Stimulated activated CD4-positive, alpha-beta T cell treated with anti-CD3 and anti-CD28 coated beads, TNF-alpha, amount 100 ng/mL, for 4 hours (primary cell): ENCODE data around the gene CIDEB.
"Not testable (repeated sequence)": the region's sequence is repeated elsewhere in the genome, so short reads cannot be mapped to it uniquely, and the experiment has no call there.

Source experiments
- DNase-seq, 3 experiments: peaks; one replicate each; pipeline ENCODE4 v3.0.0-alpha.2; 2020; ENCODE audit warnings: low read depth in 3 of 3

Gene CIDEB

DNA sequence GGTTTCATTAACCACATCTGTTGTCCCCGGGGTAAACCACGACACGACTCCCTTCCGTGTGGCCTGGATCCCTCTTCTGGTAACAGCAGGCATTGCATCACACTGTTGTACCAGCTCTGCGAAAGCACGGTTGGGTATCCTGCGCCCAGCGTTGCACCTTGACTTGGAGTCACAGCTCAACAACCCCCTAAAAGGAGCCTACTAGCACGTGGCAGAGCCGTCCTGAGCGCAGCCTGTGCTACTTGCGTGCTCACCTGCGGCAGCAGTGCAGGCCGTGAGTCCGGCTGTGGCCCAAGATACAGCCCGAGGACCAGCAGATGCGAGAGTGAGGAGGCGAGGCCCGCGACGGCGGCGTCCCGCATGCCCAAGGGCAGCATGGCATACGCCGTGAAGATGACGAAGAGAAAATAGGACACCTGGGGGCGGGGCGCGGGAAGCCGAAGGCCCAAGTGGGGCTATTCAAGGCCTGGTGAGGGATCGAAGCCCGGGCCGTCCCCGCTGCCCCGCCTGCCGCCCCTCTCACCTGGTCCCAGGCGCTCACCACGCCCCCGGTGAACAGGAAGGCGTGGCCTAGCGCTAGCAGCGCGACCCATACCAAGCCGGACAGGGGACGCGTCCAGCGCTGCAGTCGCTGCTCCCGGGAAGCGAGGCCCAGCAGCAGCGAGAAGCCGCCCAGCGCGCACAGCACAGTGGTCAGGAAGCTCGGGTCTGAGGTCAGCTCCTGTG is 24.7 kb upstream of the CIDEB start:
- peak; percentile 62 to 81 (median 77) for DNase-seq

DNA sequence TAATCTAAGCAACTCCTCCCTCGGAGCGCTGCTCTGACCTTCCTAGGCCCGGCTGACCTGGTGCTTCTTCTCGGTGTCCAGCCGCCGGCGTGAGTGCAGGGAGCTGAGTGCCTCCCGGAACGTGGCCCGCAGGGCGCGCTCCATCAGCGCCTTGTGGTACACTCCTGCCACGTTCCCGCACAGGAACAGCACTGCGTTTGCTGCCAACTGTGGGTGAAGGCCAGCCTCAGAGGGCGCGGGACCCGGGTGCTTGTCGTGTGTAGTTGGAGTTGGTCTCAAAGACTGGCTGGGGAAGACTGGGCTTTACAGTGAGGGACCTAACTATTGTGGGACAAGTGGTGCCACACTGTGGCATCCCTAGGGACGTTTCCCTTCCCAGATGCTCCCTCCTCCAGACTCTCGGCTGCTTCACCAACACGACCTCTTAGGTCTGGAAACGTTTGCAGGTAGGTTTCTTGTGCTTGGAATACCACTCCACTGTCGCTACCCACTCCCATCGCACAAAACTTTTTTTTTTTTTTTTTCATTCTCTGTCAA is 24.0 kb upstream of the CIDEB start:
- DNase-seq: no peak

DNA sequence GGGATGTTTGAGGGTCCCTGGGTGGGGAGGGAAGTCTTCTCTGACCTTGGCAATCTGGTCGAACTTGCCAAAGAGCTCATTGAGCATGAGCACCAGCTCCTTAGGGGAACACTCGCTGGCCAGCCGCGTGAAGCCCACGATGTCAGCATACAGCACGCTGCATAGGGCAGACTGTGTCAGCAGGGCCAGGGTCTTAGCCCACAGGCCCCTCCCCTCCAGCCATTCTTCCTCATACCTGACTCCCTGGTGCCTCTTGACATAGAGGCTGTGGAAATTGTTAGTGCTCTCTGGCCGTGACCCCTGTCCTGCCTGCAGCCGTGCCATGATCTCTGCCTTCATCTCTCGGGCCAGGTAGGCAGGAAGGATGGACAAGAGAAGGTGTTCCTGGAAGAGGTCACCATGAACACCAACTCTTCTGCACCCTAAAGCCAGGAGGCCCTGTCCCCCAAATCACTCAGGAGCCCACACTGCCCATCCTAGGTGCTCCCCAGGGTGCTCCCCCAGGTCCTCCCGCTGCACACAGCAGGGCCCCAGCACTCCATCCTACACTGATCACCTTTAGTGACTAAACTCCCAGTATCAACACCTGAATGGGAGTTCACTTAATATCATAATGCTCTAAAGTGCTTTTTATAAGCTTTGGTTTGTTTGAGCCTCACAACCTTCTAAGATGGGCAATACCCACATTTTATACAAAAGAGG is 23.3 kb upstream of the CIDEB start:
- no peak for DNase-seq

DNA sequence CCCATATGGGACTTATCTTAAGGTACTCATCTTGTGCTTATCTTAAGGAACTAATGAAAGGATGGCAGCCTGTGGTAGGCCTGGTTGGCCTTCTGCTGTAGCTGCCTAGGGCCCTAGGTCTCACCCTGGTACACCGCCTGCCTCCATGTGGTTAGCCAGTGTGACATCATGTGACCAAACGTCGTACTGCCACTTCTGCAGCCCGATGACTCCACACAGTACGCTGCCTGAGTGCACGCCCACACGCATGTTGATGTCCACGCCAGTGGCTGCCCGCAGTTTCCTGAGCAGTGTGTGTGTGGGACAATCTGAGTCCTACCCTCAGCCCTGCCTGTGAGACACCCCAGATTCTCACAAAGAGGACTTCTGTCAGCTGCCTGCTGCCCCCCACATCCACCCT is 22.0 kb upstream of the CIDEB start:
- DNase-seq: no peak

DNA sequence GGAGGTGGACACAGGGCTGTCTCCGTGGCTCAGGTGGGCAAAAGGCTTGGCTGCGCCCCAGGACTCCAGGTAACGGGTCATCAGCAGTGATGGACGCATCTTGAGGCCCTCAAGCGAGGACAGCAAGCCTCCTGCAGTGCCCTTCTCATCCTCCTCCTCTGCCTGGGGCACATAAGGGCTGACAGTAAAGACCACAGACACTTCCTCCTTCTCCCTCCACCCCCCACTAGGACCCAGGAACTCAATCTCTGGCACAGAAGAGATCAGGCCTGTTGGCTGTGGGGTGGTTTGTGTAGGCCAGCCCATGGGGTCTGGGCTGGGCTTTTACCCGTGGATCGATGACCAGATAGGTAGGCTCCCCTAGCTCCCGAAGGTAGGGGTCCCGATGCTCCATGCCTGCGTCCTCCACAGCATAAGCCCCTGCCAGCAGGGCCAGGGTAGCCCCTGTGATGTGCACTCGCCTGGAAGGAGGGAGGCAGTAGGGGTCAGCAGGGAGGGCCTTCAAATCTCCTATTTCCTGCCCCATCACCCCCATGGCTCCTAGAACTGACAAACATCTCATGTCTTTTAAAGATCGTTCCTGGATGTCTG is 21.4 kb upstream of the CIDEB start:
- DNase-seq: no peak

DNA sequence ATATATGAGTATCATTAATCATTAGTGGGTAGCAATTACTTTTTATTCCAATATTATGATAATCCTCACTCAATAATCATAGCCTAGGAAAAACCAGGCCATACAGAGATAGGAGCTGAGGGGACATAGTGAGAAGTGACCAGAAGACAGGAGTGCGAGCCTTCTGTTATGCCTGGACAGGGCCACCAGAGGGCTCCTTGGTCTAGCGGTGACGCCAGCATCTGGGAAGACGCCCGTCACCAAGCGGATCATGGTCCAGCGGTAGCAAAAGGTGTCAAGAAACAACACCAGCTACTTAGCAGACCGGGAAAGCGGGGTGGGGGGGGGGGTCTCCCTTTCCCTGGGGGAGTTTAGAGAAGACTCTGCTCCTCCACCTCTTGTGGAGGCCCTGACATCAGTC is 20.1 kb upstream of the CIDEB start:
- DNase-seq: not testable (repeated sequence)

DNA sequence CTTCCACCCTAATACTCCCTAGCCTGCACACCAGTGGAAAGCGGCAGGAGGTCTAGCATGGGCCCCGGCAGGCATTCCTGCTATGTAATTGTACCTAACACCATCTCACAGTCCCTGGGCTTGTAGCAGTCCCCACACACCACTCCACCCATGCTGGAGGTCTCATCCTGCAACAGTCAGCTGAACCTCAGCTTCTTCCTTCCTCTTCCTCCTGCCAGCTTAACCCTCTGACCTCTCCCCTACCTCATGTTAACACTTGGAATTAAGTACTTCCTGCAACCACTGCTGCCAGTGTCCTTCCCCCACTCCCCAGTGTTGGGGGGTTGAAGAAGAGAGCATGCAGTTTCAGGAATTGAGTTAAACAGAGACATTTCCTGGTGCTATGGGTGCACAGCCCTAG is 19.5 kb upstream of the CIDEB start:
- DNase-seq: no peak

DNA sequence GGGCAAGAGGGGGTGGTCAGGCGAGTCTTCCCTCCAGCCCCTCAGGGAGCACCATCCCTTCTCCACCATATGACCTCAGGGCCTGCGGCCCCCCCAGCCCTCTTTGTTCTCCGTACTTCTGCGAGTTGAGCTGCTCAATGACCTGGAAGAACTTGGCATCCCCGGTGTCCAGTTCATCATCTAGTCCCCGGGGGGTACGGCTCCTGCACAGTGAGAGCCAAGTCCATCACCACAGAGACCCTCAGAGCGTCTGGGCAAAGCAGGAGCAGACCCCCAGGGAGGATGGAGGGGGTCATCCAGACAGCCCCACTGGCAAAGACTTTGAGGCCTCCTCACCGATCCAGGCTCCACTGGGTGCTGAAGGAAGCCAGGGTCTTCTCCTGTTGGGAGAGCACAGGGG is 18.2 kb upstream of the CIDEB start:
- no peak for DNase-seq

DNA sequence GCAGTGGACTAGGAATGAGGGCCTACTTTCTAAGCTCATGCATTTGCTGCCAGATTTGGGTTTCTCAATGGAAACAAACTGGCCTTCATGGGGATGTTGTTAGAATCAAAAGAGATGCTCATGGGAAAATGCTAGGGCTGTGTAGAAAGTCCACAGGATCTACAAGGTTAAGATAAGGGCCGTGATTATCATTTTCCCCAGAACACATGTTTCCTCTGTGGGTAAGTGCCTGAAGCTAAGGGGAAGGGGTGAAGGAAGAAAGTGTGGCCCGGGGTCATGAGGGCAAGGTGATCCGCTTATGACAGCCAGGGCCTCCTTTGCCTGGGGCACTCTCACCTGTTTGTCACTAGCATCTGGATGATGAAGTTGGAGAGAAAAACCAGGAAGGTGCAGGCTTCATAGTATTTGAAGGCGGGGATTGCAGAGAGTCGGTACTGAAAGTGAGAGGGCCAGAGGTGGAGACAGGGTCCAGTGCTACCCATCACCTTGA is 17.3 kb upstream of the CIDEB start:
- no peak for DNase-seq

DNA sequence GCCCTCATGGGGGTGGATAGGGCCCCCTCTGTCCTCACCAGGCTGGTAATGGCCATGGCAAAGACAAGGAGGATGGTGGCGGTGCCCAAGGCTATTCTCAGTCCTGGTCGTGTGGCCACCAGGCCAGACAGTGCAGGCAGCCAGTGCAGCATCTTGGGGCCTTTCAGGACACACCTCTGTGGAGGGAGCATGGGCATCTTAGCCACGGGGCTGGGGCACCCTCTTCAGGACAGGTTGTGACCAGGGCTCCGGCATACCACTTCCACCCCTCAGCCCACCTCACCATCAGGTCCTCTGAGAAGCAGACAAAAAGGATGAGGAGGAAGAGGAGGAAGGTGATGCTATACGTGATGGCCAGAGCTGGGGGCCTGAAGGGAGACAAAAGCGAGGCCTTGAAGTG is 16.2 kb upstream of the CIDEB start:
- DNase-seq: no peak

DNA sequence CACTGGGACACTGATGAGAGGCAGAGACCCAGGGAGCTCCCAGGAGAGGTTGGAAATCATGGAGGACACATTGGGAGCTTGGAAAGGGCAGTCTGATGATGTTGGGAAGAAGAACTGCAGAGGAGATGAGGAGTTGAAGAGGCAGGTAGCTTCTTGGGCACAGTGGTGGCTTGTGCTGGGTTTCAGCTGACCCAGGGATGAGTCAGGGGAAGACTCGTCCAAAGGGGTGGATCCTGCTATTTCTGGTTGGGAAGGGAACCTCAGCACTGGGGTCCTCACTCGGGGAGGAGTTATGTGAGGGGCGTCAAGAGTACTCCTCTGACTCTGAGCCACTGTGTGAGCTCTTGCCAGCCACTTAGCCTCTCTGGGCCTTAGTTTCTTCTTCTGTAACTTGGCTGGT is 15.6 kb upstream of the CIDEB start:
- DNase-seq: no peak

DNA sequence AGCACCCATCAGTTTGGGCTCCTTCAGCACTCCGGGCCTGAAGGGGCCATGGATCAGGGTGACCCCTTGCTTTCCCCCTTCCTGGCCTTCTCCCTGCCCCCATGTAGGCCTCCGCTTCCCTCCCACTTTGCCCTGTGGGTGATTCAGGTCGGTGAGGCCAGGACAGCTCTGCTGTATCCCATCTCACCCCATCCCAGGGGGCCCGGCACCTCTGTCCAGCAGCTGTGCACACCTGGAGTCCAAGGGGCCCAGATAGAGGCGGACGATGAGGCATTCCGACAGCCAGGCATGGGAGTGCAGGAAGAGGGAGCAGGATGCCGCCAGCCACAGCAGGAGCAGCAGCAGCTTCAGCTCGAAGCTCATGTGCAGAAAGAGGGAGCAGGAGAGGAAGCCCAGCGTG is 14.9 kb upstream of the CIDEB start:
- no peak for DNase-seq

DNA sequence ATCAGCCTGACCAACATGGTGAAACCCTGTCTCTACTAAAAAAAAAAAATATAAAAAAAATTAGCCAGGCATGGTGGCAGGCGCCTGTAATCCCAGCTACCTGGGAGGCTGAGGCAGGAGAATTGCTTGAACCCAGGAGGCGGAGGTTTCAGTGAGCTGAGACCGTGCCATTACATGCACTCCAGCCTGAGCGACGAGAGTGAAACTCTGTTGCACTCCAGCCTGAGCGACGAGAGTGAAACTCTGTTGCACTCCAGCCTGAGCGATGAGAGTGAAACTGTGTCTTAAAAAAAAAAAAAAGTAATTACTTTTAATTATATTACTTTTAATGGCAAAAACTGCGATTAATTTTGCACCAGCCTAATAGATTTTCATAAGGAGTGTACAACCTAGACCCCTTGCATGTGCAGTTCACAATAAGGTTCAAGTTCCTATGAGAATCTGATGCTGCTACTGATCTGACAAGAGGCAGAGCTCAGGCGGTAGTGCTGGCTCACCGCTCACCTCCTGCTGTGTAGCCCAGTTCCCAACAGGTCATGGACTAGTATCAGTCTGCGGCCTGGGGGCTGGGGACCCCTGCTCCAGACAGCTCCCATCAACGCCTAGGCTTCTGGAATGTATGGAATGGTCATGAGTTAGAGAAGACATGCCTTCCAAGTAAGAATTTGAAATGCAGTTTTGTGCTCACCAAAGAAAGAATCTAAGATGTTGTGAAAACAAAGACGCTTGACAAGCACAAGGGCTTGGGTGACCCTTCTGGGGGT is 13.6 kb upstream of the CIDEB start:
- DNase-seq: no peak

DNA sequence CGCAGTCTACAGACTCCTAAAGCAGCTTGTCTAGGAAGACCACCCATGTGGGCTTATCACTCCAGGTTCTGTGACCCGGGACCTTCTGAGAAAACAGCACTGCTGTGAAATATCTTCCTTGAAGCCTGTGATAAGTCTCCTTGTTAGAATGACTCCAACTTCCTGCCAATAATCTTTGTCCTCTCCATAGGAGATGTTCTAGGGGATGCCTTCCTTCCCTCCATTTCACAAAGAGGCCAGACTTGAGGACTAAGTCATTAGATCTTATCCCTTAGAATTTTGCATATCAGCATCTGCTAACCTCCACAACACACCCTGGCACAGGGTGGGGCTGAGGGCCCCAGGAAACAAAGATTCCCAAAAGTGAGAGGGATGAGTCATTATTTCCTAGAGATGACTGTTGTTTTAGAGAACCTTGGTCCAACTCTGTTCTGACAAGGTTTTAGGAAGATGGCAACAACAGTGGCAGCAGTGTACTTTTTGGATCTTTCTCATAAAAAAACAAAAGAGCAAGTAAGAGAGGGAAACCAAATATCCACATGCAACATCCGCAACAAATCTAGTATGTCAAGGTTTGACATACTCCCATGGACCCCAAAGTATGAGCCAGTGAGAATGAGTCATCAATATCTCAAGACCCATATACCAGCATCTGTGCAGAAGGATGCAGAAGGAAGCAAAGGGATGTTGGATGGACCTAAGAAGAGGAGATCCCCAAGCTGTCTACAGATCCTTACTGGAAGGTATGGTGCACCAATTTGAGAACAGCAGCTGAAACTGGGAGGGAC is 9.6 kb upstream of the CIDEB start:
- no peak for DNase-seq

DNA sequence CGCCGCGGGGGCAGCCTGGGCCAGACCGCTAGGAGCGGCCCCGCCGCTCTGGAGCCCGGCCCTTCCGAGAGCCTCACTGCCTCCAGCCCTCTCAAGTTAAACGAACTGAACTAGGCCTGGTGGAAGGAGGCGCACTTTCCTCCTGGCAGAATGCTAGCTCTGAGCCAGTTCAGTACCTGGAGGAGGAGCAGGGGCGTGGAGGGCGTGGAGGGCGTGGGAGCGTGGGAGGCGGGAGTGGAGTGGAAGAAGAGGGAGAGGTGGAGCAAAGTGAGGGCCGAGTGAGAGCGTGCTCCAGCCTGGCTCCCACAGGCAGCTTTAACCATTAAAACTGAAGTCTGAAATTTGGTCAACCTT is 8.8 kb upstream of the CIDEB start:
- DNase-seq: no peak

DNA sequence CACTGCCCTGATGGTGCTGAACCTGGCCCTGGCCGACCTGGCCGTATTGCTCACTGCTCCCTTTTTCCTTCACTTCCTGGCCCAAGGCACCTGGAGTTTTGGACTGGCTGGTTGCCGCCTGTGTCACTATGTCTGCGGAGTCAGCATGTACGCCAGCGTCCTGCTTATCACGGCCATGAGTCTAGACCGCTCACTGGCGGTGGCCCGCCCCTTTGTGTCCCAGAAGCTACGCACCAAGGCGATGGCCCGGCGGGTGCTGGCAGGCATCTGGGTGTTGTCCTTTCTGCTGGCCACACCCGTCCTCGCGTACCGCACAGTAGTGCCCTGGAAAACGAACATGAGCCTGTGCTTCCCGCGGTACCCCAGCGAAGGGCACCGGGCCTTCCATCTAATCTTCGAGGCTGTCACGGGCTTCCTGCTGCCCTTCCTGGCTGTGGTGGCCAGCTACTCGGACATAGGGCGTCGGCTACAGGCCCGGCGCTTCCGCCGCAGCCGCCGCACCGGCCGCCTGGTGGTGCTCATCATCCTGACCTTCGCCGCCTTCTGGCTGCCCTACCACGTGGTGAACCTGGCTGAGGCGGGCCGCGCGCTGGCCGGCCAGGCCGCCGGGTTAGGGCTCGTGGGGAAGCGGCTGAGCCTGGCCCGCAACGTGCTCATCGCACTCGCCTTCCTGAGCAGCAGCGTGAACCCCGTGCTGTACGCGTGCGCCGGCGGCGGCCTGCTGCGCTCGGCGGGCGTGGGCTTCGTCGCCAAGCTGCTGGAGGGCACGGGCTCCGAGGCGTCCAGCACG is 8.2 kb upstream of the CIDEB start:
- no peak for DNase-seq

DNA sequence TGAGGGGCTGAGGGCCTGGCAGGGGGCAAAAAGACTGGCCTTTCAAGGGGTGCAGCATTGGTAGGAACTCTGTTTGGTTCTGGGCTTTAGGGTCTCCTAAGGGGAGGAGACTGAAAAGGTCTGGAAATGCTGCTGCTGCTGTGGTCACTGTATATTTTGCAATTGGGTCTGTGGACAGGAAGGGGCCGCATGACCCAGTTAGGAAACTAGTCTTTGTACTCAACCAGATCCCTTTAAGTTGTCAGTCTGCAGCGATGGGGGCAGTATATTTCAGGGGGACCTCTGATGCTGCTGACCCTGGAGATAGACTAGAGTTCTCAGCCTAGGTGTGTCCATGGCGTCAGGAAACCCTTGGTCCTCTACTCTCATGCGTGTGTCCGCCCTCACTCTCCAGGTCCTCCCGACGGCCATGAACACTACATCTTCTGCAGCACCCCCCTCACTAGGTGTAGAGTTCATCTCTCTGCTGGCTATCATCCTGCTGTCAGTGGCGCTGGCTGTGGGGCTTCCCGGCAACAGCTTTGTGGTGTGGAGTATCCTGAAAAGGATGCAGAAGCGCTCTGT is 7.5 kb upstream of the CIDEB start:
- DNase-seq: no peak

DNA sequence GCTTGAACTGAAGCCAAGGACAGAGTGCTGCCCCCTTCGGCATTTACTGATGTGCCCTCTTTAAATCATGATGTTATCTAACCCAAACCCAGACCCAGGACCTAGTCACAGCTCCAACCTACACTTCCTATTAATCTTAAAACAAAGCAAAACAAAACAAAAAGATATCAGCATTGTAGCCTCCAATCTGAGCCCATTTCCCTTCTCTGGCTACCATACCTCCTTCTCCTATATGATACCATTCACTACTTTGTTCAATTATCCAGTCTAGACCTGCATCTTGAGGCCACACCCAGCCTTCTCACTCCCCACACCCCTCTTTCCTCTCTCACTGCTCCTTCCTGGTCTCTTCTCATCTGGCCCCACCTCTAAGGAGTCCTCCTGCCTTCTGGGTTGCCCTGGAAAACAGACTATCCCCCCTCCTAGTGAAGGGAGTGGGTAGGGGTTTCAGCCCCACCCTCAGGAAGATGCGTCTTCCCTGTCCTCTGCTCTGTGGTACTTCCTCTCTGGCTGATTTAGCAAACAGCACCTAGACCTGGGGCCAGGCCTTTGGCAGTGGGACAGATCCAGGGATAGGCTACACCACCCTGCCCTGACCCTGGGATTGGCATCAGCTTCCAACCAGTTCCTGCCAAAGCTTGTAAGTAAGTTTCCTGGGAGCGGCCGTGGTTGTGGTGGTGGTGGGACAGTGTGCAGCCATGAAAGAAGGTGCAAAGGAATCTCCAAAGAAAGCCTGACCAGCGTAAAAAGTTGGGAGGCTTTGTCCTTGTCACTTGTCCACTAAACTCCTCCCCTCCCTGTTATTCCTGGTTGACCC is 6.8 kb upstream of the CIDEB start:
- DNase-seq: no peak

DNA sequence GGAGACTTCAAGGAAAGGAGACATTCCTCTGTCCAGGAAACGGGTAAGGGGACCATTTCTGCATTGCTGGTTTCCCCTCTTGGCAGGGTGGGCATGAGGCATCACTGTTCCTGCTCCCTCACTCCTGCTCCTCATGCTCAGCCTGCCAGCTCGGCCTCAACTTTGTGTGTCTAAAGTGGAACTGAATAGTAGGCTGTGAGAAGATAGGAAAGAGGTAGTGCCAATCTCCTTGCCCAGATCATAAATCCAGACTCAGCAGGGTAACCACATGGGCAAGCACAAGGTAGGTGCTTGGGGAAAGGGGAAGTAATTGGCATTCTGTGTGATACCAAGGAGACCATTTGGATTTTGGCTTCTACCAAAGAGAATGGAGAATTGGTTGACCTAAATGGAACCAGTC is 6.1 kb upstream of the CIDEB start:
- no peak for DNase-seq
